Left hindlimb (tissue), 1 donor: ENCODE results near the gene CENPP.
A peak's percentile ranks its signal among the peaks of the same experiment; 100 is the strongest.

ENCODE experiments used
- DNase-seq: peaks from one replicate; pipeline ENCODE4 v3.0.0-alpha.2; 2018

CENPP gene

GRCh38 chr9:92315456-92315855 lies 10.3 kb upstream of the CENPP start:
- no peak for DNase-seq

- DNase-seq: no peak
Observed at GRCh38 chr9:92324431-92324830, 1.3 kb upstream of the CENPP start.

DNA sequence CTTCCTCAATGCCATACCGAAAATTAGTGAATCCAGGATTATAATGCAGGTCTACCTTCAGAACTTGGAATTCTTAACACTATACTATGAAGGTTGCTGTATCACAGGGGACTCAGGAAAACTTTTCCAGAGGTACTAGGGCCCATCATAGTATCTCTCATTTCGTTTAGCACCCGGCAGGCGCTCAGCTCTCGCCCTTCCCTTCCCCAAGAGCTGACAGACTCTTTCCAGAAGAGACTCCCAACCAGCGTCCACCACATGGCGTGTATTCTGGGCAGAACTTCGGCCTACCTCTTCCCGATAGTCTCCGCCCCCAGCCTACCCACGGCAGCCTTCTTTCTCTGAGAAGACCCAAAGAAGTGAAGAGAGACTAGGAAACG lies 874 bp upstream of the CENPP start:
- DNase-seq: no peak

- no peak for DNase-seq
Observed at GRCh38 chr9:92325991-92326500, 293 bp downstream of the CENPP start.

DNA sequence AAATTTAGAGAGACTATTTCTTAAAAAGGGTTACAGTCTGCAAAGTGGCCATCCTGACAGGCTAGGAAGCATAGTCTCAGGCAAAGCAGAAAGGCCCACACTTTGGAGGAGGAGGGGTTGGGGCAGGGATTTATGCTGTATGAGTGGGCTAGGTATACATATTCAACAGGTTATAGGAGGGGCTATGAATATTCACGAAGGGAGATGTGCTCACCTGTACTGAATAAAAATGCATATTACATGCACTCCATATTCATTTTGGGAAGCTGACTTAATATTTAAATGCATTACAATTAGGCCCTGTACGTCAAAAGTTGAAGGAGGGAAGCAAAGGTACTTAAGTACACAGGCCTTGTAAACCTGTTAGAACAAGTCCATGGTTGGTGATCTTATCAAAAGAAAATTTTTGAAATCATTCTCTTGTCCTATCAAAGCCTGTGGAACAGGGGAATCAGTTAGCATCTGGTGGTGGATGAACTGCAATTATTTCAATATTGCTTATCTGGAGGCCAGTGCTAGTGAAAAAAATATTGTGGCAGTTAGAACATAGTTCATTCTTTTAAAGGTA lies 1.6 kb downstream of the CENPP start:
- DNase-seq: no peak

- no peak for DNase-seq
Observed at GRCh38 chr9:92328225-92328624, 2.5 kb downstream of the CENPP start.

DNA sequence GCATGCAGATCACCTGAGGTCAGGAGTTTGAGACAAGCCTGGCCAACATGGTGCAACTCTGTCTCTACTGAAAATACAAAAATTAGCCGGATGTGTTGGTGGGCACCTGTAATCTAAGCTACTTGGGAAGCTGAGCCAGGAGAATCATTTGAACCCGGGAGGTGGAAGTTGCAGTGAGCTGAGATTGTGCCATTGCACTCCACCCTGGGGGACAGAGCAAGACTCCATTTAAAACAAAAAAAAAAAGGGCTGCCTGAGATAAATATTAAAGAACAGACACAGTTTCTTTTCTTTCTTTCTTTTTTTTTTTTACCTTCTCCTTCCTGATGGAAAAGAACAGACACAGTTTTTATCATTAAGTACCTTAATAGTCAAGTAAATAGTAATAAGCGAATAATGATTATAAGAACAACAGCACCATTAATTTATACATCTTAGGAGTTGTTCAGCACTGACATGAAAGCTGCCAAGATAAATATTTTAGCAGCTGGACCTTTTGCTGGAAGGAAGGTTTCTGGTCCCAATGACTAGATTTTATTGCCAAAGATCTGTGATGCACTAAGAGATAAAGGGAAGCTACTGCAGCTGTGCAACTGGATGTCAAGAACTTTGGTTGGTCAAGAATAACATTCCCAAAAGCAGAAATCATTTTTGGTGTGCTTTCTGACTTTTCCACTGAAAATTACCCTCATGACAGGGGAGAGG lies 7.0 kb downstream of the CENPP start:
- DNase-seq: no peak

DNA sequence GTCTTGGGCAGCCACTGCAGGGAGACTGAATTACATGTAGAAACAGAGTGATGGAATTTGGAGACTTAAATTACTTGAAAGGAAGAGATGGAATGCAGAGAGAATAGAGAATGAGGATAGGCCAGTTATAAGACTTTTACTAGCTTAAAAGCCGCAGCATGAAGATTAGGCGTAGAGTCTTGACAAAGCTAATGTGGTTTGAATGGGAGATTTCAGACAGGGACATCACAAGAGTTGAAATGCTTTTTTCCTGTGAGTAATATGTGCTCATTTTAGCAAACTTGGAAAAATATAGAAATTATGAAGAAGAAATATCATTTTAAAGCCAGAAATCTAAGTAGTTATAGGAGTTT lies 7.5 kb downstream of the CENPP start:
- DNase-seq: no peak

DNA sequence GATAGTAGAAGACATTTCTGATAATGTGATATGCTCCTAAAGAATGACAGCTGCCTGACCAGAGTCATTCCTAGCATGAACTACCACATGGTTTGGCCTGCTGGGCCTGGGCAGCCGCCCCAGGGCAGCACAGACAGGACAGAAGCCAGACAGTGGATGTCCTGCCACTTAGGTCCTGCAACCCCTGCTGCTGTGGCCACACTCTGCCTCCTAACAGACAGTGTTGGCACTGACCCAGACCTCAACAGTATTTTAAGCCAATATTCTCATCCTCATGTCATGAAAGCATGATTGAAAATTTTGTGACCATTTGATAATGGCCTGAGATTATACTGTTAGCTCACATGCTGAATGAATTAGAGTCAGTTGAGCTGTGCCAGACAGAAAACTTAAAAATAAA lies 15.8 kb downstream of the CENPP start:
- no peak for DNase-seq

DNA sequence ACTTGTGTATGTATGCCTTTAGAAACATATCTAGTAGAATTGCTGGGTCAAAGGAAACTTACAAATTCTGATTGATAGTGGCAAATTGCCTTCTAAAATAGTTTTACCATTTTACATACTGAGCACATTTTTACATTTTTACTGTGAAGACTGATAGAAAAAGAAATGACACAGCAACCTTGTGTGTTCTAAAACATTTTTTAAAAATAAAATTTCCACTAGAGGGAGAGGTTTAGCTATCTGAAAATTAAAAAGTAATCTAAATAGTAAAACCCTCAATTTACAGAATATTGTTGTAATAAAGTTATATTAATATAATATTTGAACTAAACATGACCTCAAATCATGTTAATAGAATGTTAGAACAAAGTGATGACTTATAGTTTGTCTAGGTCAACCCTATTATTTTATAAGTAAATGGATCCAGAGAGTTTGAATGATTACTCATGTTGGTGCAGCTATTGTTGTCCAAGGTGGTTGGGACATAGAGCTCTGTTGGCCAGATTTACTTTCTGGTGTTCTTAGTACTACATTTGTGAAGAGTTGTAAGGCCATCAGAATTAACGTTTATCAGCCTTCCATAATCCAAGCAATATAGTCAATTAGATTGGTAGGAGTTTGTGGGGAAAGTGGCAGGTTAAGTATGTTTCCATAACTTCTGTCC lies 17.2 kb downstream of the CENPP start:
- no peak for DNase-seq

- DNase-seq: no peak
Observed at GRCh38 chr9:92345582-92345981, 19.8 kb downstream of the CENPP start.

DNA sequence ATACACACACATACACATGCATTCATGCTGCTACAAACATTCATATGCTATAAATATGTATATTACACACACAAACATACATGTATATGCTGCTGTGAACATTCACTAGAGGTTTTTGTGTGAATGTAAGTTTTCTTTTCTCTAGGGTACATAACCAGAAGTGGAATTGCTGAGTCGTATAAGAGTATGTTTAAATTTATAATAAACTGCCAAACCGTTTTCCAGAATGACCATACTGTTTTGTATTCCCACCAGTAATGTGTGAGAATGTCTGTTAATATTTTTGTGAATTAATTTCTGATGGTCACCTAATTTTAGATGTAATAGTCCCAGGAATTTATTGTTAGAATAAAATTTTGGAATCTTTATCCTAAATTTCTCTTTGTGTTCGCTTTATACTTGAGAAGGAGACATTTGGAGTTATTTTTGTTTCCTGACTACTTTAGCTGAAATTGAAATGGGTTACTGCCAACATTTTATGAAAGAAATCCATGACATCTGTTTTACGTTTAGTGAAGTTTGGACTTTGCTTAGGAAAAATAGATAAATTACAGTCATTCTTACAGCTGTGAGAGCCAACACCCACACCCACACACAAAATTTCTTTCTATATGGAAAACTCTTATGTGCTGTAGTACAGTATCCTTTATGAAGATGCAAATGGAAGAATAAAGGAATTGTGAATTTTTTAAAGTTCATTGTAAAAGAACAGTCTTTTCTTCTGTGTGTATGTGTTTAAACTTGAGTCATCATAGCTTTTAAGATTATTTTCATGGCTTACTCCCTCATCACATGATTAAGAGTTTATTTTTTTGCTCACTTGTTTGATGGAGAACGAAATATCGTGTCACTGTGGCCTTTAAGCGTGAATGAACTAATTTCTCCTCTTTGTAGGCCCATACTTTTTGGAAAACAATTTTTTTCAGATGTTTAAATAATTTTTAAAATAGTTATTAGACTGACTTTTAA lies 24.3 kb downstream of the CENPP start:
- DNase-seq: peak; percentile 37

DNA sequence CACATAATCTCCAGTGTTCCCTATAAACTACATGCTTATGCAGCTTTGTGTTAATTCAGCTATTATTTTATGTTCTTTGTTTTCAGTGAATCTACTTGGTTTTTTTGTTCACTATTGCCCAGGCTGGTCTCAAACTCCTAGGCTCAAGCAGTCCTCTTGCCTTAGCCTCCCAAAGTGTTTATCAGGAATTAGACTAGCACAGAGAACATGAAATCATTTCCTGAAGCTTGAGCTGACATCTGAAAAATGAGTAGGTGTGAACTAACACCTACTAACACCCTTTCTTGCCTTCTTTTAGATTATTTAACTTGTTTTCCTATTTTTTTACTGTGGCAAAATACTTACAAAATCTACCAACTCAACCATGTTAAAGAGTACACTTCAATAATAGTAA lies 25.0 kb downstream of the CENPP start:
- DNase-seq: no peak

DNA sequence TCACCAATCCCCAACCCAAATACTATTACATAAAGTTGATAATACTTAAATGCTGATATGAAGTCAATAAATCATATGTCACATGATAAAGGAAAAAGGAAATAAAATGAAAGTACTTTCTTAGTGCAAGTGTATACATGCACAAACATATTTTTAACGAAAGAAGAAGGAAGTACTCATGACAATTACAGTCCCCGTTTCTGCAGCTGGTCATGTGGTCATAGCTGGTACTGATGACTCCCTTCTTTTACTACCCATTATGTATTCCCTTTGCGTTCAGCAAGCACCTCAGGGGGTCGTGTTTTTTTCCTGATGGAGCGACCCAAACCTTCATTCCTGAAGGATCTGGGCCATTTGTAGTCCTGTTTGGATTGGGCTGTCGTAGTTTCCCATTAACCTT lies 27.3 kb downstream of the CENPP start:
- DNase-seq: no peak

DNA sequence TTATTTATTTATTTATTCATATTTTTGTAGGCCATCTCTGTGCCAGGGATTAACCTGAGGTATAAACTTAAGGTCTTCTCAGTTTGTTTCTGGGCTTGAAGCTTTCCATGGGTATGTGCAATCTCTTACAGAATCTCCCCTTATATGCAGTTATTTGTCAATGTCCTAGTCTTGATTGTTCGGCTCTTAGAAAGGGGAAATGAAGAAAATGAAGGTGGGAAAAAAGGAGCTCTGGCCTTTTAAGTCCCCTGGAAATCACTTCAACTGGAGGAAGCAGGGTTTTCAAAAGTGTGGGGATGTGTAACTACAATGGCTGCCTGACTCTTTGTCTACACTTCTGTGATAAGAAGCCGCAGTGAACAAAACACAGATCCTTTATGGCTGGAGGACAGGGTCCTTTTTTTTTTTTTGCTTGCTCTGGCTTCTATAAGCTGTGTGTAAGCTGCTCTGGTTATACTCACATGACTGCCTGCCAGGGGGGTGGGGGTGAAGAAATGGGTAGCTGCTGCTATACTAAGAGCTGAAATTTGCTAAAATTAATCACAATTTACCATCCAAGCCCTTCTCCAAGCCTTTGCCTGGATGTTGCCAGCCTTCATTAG lies 33.7 kb downstream of the CENPP start:
- peak; percentile 77 for DNase-seq

- no peak for DNase-seq
Observed at GRCh38 chr9:92360083-92360482, 34.3 kb downstream of the CENPP start.

GRCh38 chr9:92369075-92369474 lies 43.3 kb downstream of the CENPP start:
- no peak for DNase-seq

DNA sequence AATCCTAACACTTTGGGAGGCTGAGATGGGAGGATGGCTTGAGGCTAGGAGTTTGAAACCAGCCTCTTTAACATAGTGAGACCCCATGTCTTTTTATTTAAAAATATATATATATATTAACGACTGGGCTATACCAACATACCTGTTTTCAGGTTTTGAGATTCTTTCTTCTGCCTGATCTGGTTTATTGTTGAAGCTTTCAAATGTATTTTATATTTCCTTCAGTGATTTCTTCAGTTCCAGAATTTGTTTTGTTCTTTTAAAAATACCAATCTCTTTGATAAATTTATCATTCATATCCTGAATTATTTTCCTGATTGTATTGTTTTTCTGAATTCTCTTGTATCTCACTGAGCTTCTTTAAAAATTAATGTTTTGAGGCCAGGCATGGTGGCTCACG lies 47.4 kb downstream of the CENPP start:
- no peak for DNase-seq

- no peak for DNase-seq
Observed at GRCh38 chr9:92377876-92378275, 52.1 kb downstream of the CENPP start.

- DNase-seq: no peak
Observed at GRCh38 chr9:92378865-92379560, 53.3 kb downstream of the CENPP start.

- DNase-seq: no peak
Observed at GRCh38 chr9:92380603-92381002, 54.9 kb downstream of the CENPP start.

GRCh38 chr9:92381775-92382174 lies 56.0 kb downstream of the CENPP start:
- no peak for DNase-seq
